ENCODE data around the gene MYH11.

GRCh38 chr16:15788846-15789239, 68.0 kb downstream of the MYH11 start:
- TF ChIP-seq, protein P1, sequence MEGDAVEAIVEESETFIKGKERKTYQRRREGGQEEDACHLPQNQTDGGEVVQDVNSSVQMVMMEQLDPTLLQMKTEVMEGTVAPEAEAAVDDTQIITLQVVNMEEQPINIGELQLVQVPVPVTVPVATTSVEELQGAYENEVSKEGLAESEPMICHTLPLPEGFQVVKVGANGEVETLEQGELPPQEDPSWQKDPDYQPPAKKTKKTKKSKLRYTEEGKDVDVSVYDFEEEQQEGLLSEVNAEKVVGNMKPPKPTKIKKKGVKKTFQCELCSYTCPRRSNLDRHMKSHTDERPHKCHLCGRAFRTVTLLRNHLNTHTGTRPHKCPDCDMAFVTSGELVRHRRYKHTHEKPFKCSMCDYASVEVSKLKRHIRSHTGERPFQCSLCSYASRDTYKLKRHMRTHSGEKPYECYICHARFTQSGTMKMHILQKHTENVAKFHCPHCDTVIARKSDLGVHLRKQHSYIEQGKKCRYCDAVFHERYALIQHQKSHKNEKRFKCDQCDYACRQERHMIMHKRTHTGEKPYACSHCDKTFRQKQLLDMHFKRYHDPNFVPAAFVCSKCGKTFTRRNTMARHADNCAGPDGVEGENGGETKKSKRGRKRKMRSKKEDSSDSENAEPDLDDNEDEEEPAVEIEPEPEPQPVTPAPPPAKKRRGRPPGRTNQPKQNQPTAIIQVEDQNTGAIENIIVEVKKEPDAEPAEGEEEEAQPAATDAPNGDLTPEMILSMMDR (IDR thresholded peaks at IDR 0.05), result no peak
- no peak for TF ChIP-seq POLR2A (IDR thresholded peaks at IDR 0.05)

Measured in thyroid gland (tissue), 4 donors.